Naive thymus-derived CD8-positive, alpha-beta T cell (primary cell): ENCODE data around the gene OVOL2. TPM values are rescaled to one million over a fixed set of nuclear protein-coding genes. Genes with fewer than 3 reads are reported as not detected.
"Not testable (repeated sequence)": the region's sequence is repeated elsewhere in the genome, so short reads cannot be mapped to it uniquely, and the experiment has no call there.

Experiments
- ATAC-seq, 2 donors: fragments of 150-1000 bp; cut with Tn5 transposase in 1 of 2; sonication (Bioruptor Pico), chemical (Tn5 transposase) in 1 of 2; 1 replicate in 1 of 2; 2 replicates in 1 of 2; pipeline ENCODE4 v1.10.0; 2021; ENCODE audit warnings: mild to moderate bottlenecking in 2 of 2, moderate library complexity in 2 of 2
- POLR2A ChIA-PET: fragments of 350-600 bp; sonication (Branson Sonifier 250); formaldehyde crosslinking; loops from one replicate; lab custom pipeline; 2021; ENCODE audit warnings: antibody characterized with exemption; lab: Charles Lee
- DNase-seq, 10 donors: peaks; one replicate each; pipeline versions ENCODE4 v3.0.0 to v3.0.0-alpha.2; 2020 to 2022
- H3K27ac Mint-ChIP-seq, 10 donors: one replicate each; pipeline ENCODE4 v1.8.0; 2020 to 2022; ENCODE audit warnings: mild to moderate bottlenecking in 10 of 10, mixed read lengths in 10 of 10, moderate library complexity in 4 of 10, inconsistent platforms in 1 of 10
- H3K27me3 Mint-ChIP-seq, 5 donors: one replicate each; pipeline ENCODE4 v1.8.0; 2021 to 2022; ENCODE audit warnings: mixed read lengths in 5 of 5
- H3K36me3 Mint-ChIP-seq, 3 donors: one replicate each; pipeline ENCODE4 v1.8.0; 2020 to 2022; ENCODE audit warnings: mixed read lengths in 3 of 3, mild to moderate bottlenecking in 2 of 3, inconsistent platforms in 1 of 3
- H3K4me1 Mint-ChIP-seq, 4 donors: one replicate each; pipeline ENCODE4 v1.8.0; 2021 to 2022; ENCODE audit warnings: mixed read lengths in 4 of 4
- H3K4me3 Mint-ChIP-seq, 10 donors: one replicate each; pipeline ENCODE4 v1.8.0; 2020 to 2022; ENCODE audit warnings: mild to moderate bottlenecking in 10 of 10, mixed read lengths in 10 of 10, moderate library complexity in 6 of 10, inconsistent platforms in 1 of 10
- H3K9me3 Mint-ChIP-seq, 9 donors: one replicate each; pipeline ENCODE4 v1.8.0; 2020 to 2022; ENCODE audit warnings: mixed read lengths in 9 of 9, mild to moderate bottlenecking in 3 of 9, inconsistent platforms in 1 of 9, moderate library complexity in 1 of 9
- polyA plus RNA-seq, 3 donors: library from polyadenylated mRNA; unstranded; fragments of 300-500 nt; fragmentation: Illumina TruSeq; gene quantifications; one replicate each; pipeline ENCODE4 v1.2.3, GENCODE V29; 2021
- total RNA-seq, 8 experiments: library from RNA in 2 of 8; stranded (reverse) in 2 of 8; gene quantifications; one replicate each; pipeline ENCODE4 v1.2.3 and lab custom pipeline; 2021 to 2026

The OVOL2 gene
- not detected for total RNA-seq
- not detected for polyA plus RNA-seq
- 0 reads per million in 6 experiments for total RNA-seq (lab: John Stamatoyannopoulos, UW)

DNA sequence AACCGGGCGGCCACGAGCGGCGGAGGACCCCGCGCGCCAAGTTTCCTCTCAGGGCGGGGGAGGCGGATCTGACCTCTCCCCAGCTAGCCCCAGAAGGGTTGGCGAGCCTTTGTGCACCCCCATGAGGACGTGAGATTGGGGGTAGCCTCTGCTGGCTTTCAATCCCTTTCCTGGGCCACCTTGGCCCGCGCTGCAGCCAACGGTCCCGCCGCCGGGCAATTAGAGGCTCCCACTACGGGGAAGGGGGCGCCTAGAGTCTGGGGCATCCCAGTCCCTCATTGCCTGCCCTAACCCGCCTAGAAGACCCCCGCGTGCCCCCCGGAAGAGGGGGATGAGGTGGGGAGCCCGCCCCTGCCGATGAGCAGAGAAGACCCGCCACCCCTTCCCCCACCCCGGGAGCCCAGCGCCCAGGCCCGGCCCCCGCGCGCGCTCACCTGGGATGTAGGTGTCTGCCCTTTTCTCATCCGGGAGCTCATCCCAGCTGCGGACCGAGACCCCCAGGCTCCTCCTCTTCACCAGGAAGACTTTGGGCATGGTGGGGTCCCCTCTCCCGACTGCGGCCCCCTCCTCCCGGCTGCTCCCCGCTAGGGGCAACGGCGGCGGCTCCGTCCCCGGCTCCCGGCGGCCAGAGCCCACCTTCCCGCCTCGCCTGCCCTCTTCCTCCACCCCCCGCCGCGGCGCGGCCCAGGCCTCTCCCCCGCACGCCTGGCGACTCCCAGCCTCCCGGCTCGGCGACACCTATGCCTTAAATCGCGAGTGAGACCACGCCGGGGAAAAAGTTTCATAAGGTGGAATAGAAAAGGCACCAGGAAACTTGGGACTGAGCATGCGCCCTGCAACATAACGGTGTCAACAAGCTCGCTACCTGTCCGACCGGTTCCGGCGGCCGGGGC is at the start of gene OVOL2:
OVOL2 (minus strand) TSS at position 816 of the 893 bp plus-strand sequence; CDS start at position 534, 282 bp downstream.
- ATAC-seq (no peak), DNase-seq (no peak)
- POLR2A ChIA-PET: no interaction called here
- Mint-ChIP-seq H3K36me3 (no peaks in the 10 kb centered on the region), H3K27ac (no peak within 1 kb of the TSS), H3K4me1 (peaks cover 6 to 11% (median 9%) of the 10 kb centered on the region in 4 donors), H3K4me3 (peak within 1 kb of the TSS in 8 of 10 donors; percentile 45 to 80 (median 66)), H3K9me3 (peaks cover 0 to 5% (median 0%) of the 10 kb centered on the region in 9 donors), H3K27me3 (peaks cover 27 to 72% (median 59%) of the 10 kb centered on the region in 5 donors)

DNA sequence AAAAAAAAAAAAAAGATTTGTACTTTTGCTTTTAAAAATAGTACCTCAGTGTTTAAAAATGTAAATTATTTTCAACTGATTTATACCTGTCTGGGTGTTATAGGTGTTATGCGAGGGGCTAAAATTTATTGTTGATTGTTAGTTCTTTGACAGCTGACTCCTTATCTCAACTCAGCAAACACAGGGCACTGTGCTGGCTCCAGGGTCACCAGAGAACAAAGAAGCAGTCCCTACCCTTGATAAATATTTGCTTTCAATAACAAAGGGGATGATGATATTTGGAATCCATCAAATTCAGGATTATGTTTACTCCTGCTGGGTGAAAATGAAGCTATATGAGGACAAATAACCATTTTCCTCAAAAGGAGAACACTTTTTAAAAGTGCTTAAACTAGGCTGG is 45.8 kb upstream of the OVOL2 start:
- POLR2A ChIA-PET: no interaction called here
- H3K9me3 Mint-ChIP-seq: peaks cover 0 to 6% (median 2%) of the 10 kb centered on the region in 9 donors

DNA sequence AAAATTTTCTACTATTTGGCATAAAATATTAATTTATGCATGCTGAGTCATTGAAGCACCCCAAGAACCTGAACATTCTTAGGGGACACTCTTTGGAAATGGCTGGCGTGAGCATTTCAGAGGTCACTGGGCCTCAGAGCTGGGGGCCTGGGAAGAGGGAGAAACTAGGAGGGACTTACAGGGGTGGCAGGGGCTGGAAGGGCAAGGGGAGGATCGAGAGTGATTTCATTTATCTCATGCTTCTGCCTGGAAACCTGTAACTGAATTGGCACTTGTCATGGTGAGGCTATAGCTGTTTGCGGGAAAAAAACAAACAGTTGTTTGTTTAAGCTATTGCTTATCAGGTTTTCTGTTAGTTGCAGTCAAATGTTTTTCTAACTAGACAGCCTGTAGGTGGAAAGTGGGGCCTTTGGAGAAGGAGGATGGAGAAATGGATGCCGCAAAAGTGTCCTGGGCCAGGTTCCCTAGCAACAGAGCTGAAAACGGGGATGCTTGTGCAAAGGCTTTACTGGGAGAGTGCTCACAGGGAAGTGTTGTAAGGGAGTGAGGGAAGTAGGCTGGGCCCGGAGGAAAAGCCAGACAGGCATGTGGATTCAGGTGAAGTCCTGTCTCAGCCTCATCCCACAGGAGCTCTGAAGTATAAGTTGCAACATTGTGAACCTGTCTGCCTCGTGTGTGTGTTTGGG is 43.6 kb upstream of the OVOL2 start:
- H3K27me3 Mint-ChIP-seq: peaks cover 10 to 32% (median 12%) of the 10 kb centered on the region in 5 donors
- H3K4me1 Mint-ChIP-seq: no peaks in the 10 kb centered on the region
- H3K36me3 Mint-ChIP-seq: peaks cover 0 to 5% (median 0%) of the 10 kb centered on the region in 3 donors
- ATAC-seq (no peak), DNase-seq (no peak)
- no peak overlapping the region for H3K4me3 Mint-ChIP-seq
- POLR2A ChIA-PET: no interaction called here
- peaks cover 0 to 2% (median 0%) of the 10 kb centered on the region in 9 donors for H3K9me3 Mint-ChIP-seq
- no peak overlapping the region for H3K27ac Mint-ChIP-seq

More for the DNA sequence above, 45.8 kb upstream of the OVOL2 start:
- ATAC-seq (no peak), DNase-seq (no peak)
- Mint-ChIP-seq H3K27ac (no peak overlapping the region), H3K4me1 (no peaks in the 10 kb centered on the region), H3K4me3 (no peak overlapping the region), H3K36me3 (peaks cover 0 to 5% (median 0%) of the 10 kb centered on the region in 3 donors), H3K27me3 (peaks cover 9 to 32% (median 11%) of the 10 kb centered on the region in 5 donors)

DNA sequence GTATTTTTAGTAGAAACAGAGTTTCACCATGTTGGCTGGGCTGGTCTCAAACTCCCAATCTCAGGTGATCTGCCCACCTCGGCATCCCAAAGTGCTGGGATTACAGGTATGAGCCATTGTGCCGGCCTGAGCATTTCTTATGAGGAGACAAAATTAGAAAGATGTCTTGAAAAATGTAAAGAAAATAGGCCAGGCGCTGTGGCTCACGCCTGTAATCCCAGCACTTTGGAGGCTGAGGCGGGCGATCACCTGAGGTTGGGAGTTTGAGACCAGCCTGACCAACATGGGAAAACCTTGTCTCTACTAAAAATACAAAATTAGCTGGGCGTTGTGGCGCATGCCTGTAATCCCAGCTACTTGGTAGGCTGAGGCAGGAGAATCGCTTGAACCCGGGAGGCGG is 42.9 kb upstream of the OVOL2 start:
- H3K9me3 Mint-ChIP-seq, H3K4me3 Mint-ChIP-seq, POLR2A ChIA-PET, H3K4me1 Mint-ChIP-seq, H3K27ac Mint-ChIP-seq, H3K36me3 Mint-ChIP-seq, ATAC-seq, DNase-seq: not testable (repeated sequence)
- H3K27me3 Mint-ChIP-seq: peaks cover 6 to 32% (median 12%) of the 10 kb centered on the region in 5 donors

DNA sequence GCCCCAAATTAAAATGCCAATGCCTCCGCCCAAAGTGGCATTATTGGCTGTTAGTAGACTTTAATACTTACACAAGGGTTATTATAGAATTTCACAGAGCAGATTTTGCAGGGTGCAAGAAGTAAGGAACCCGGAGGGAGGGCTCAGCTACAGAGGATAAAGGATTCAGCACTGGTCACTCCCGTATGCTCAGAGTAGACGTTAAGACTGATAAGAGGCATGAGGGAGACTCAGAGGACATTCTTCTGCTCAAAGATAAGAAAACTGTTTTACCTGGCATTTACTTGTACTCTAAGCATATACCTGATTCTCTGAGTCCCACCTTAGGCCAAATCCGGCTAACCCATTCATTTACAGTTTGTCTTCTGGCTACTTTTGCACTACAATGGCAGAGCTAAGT is 36.5 kb upstream of the OVOL2 start:
- H3K36me3 Mint-ChIP-seq: peaks cover 0 to 5% (median 0%) of the 10 kb centered on the region in 3 donors
- no peaks in the 10 kb centered on the region for H3K9me3 Mint-ChIP-seq
- no peak for DNase-seq
- no peak for ATAC-seq
- no peak overlapping the region for H3K4me3 Mint-ChIP-seq
- no peak overlapping the region for H3K27ac Mint-ChIP-seq
- H3K27me3 Mint-ChIP-seq: peaks cover 5 to 24% (median 12%) of the 10 kb centered on the region in 5 donors
- POLR2A ChIA-PET: no interaction called here
- no peaks in the 10 kb centered on the region for H3K4me1 Mint-ChIP-seq

DNA sequence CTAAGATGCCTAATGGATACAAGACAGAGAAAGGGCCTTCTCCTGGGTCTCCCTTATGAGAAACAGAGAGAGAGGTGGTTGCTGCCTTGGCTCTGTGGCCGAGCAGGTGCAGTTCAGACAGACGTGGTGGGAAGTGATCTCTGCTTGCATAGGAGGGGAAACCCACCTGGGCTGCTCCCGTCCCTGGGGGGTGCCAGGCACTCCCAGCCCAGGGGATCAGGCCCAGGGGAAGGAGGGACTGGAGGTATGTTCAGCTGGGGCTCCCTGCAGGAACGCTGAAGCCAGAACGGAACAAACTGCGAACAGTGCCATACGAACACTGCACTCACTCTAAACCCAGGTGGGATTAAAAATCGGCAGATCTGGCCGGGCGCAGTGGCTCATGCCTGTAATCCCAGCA is 35.7 kb upstream of the OVOL2 start:
- DNase-seq: no peak
- no peaks in the 10 kb centered on the region for H3K4me1 Mint-ChIP-seq
- H3K4me3 Mint-ChIP-seq: no peak overlapping the region
- H3K27me3 Mint-ChIP-seq: peaks cover 4 to 29% (median 11%) of the 10 kb centered on the region in 5 donors
- H3K9me3 Mint-ChIP-seq: no peaks in the 10 kb centered on the region
- H3K27ac Mint-ChIP-seq: no peak overlapping the region
- POLR2A ChIA-PET: no interaction called here
- no peaks in the 10 kb centered on the region for H3K36me3 Mint-ChIP-seq
- ATAC-seq: no peak

DNA sequence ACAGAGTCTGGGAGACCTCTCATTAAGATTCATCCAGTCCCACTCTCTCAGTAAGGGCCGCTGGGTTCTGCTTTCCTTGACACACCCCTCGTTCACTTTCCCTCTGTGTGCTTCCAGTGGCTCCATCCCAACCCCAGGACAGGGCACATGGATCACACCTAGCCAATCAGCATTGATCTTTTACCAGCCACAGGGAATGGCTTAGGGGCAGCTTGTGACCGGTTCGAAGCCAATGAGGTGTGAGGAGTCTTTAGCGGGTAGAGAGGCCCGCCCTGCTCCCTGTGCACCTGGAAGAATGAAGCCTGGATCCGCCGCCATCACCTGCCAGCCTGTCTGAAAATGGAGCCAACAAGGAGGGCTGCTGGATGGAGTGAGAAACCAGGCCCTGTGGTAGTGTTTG is 35.2 kb upstream of the OVOL2 start:
- Mint-ChIP-seq H3K27me3 (peaks cover 2 to 30% (median 11%) of the 10 kb centered on the region in 5 donors), H3K27ac (no peak overlapping the region), H3K4me3 (no peak overlapping the region), H3K4me1 (no peaks in the 10 kb centered on the region), H3K36me3 (no peaks in the 10 kb centered on the region), H3K9me3 (no peaks in the 10 kb centered on the region)
- DNase-seq (no peak), ATAC-seq (no peak)
- POLR2A ChIA-PET: no interaction called here

DNA sequence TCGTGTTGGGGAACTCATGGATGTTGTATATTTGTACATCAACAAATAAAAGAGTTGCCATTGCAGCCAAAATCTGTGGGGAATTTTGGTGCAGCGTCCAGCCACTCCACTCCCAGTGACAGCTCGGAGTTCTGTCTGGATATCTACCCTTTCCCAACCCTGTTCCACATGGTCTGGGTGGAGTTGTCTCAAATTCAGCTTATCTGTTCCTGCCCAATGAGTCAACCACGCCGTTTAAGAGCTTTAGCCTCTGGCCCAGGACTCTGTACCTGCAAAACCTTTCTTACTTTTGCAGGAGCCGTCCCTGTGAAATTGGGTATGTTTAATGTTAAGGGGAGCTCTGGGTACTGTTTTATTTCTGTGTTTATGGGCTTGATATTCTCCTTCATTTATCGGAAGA is 33.9 kb upstream of the OVOL2 start:
- H3K27me3 Mint-ChIP-seq: peaks cover 2 to 28% (median 11%) of the 10 kb centered on the region in 5 donors
- no peak for ATAC-seq

DNA sequence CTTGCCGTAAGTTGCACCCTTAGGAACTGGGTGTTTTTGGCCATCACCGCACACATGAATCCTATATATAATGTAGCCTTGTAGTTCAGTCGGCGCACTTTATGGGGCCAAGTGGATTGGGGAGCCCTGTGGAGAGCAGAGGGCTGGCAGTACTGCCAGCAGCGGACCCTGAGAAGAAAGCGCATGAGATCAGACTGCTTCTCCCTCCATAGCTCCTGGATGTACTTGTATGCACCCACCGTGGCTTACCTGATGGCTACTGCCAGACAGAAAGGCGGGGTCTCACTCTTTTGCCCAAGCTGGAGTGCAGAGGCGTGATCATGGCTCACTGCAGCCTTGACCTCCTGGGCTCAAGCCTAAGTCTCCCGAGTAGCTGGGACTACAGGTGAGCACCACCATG is 32.8 kb upstream of the OVOL2 start:
- ATAC-seq (no peak), DNase-seq (no peak)
- H3K9me3 Mint-ChIP-seq: no peaks in the 10 kb centered on the region
- no peak overlapping the region for H3K27ac Mint-ChIP-seq
- H3K36me3 Mint-ChIP-seq: no peaks in the 10 kb centered on the region
- H3K27me3 Mint-ChIP-seq: peaks cover 0 to 28% (median 11%) of the 10 kb centered on the region in 5 donors
- no peaks in the 10 kb centered on the region for H3K4me1 Mint-ChIP-seq
- POLR2A ChIA-PET: no interaction called here
- no peak overlapping the region for H3K4me3 Mint-ChIP-seq

More for the DNA sequence above, 33.9 kb upstream of the OVOL2 start:
- Mint-ChIP-seq H3K36me3 (no peaks in the 10 kb centered on the region), H3K4me3 (no peak overlapping the region), H3K9me3 (no peaks in the 10 kb centered on the region), H3K27ac (no peak overlapping the region), H3K4me1 (no peaks in the 10 kb centered on the region)
- POLR2A ChIA-PET: no interaction called here
- DNase-seq: no peak

DNA sequence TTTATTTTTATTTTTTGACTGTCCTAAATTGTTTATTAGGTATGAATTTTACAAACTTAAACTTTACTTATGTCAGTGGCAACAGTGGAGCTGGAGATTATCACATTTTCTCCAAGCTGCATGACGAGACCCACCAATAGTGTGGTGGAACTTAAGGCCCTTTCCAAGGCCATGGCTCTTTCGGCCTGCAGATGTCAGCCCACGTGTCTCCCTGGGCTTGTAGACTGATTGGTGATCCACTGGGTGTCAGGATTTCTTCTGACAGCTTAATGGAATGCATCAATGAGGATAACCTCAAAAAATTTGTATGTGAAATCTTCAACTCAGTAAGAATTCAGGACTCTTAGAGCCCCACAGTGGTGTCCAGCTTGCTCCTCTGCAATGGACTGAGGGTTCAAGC is 32.3 kb upstream of the OVOL2 start:
- no peak overlapping the region for H3K4me3 Mint-ChIP-seq
- H3K4me1 Mint-ChIP-seq: no peaks in the 10 kb centered on the region
- no peak overlapping the region for H3K27ac Mint-ChIP-seq
- H3K36me3 Mint-ChIP-seq: no peaks in the 10 kb centered on the region
- DNase-seq: no peak
- no peaks in the 10 kb centered on the region for H3K9me3 Mint-ChIP-seq
- no peak for ATAC-seq
- H3K27me3 Mint-ChIP-seq: peaks cover 0 to 28% (median 11%) of the 10 kb centered on the region in 5 donors
- POLR2A ChIA-PET: no interaction called here

DNA sequence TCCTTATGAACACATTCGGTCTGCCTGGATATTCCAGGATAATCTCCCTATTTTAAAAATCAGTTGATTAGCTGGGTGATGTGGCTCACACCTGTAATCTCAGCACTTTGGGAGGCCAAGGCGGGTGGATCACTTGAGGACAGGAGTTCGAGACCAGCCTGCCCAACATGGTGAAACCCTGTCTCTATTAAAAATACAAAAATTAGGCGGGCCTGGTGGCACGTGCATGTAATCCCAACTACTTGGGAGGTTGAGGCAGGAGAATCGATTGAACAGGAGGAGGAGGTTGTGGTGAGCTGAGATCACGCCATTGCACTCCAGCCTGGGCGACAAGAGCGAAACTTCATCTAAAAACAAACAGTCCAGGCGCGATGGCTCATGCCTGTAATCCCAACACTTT is 31.1 kb upstream of the OVOL2 start:
- H3K36me3 Mint-ChIP-seq, H3K9me3 Mint-ChIP-seq, POLR2A ChIA-PET, H3K27ac Mint-ChIP-seq, H3K4me3 Mint-ChIP-seq, DNase-seq, H3K4me1 Mint-ChIP-seq, ATAC-seq: not testable (repeated sequence)
- peaks cover 0 to 28% (median 9%) of the 10 kb centered on the region in 5 donors for H3K27me3 Mint-ChIP-seq

DNA sequence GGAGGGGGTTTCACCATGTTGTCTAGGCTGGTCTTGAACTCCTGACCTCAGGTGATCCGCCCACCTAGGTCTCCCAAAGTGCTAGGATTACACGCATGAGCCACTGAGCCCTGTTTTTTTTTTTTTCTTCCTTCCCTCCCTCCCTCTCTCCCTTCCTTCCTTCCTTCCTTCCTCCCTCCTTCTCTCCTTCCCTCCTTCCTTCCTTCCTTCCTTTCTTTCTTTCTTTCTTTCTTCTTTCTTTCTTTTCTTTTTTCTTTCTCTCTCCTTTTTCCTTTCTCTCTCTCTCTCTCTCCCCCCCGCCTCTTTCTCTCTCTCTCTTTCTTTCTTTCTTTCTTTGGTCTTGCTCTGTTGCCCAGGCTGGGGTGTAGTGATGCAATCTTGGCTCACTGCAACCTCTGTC is 30.6 kb upstream of the OVOL2 start:
- H3K4me3 Mint-ChIP-seq, POLR2A ChIA-PET, H3K27ac Mint-ChIP-seq, DNase-seq, H3K9me3 Mint-ChIP-seq, H3K36me3 Mint-ChIP-seq, H3K4me1 Mint-ChIP-seq, ATAC-seq: not testable (repeated sequence)
- peaks cover 0 to 28% (median 9%) of the 10 kb centered on the region in 5 donors for H3K27me3 Mint-ChIP-seq

DNA sequence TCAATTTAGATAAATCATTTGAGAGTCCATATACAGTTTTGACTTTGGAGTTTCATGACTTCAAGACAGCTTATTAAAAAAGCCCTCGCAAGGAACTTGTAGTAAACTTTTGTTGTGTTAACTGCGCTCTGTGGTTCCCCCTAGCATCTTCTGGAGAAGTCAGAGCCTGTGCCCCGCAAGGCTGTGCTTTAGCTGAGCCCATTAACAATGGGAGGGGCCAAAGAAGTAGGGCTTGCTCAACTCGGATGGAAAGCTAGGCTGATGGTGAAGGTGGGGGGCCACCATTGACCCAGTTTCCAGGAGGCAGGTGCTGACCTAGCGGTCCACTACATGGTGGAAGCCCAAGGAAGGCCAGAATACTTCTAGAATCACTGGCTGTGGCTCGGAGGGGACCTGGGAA is 29.3 kb upstream of the OVOL2 start:
- Mint-ChIP-seq H3K27me3 (peaks cover 0 to 23% (median 6%) of the 10 kb centered on the region in 5 donors), H3K4me3 (no peak overlapping the region), H3K36me3 (no peaks in the 10 kb centered on the region), H3K9me3 (no peaks in the 10 kb centered on the region), H3K27ac (no peak overlapping the region), H3K4me1 (no peaks in the 10 kb centered on the region)
- POLR2A ChIA-PET: no interaction called here
- ATAC-seq (no peak), DNase-seq (no peak)
